ENCODE measurements around the gene SLC37A4. TPM values are rescaled to one million over a fixed set of nuclear protein-coding genes. Genes with fewer than 3 reads are reported as not detected.

The SLC37A4 gene
- total and polyA plus RNA-seq, 2 of the 8 experiments (the other 6 are each of a cell fraction or from before 2014, with no cell fraction given) = 35.1 to 91.9 TPM

GRCh38 chr11:119046489-119046888, 15.8 kb upstream of the SLC37A4 start:
- no peak overlapping the region for H3K4me2 ChIP-seq (ENCODE audit: insufficient read depth in 1 of 2, low read depth in 2 of 2, low read length in 2 of 2)
- H3K79me1 ChIP-seq (ENCODE audit: low read depth, low read length) = 0 out of 2 replicates have a peak, but pooled peaks cover 1% of the 10 kb centered on the region
- no peak overlapping the region for H3K27ac ChIP-seq (ENCODE audit: low read depth, low read length)
- 90% methylated on average over 6 of the region's 6 CpGs; no CpG with 5 or more reads in 1 of the 2 experiments for WGBS, 2 experiments (ENCODE audit: extremely low coverage in 1 of 2, insufficient coverage in 1 of 2, insufficient read length in 1 of 2, insufficient replicate concordance in 2 of 2, low coverage in 1 of 2, low lambda C conversion rate in 2 of 2, missing lambda C conversion rate in 1 of 2)
- no peak overlapping the region for H3K23ac ChIP-seq (ENCODE audit: insufficient read length)
- no peak overlapping the region for H2BK5ac ChIP-seq (ENCODE audit: low read depth, low read length)
- H3K14ac ChIP-seq (ENCODE audit: insufficient read length) = no peak overlapping the region
- ChIA-PET POLR2A (ENCODE audit: partially characterized antibody) (interaction anchor here (1.0 to 5.7 kb wide), 8 partner anchors 8 to 243 kb away, joined by 3 to 45 read pairs (median 4); partner anchors contain the start of genes HYOU1 and VPS11), CTCF (ENCODE audit: partially characterized antibody) (interaction anchor here (1.1 to 2.3 kb wide), 7 partner anchors 10 to 276 kb away, joined by 3 to 8 read pairs (median 5); partner anchors contain the start of genes RPS25 and TRAPPC4)
- no peak for DNase-seq (ENCODE audit: low read depth in 1 of 2, low spot score in 2 of 2)
- H3K9ac ChIP-seq (replicated peaks in 1 of 4; ENCODE audit: extremely low read depth in 1 of 4, low read depth in 3 of 4, low read length in 3 of 4) = no peak overlapping the region
- H3K18ac ChIP-seq (ENCODE audit: extremely low read depth, low read length) = no peak overlapping the region
- no peak overlapping the region for H2AFZ ChIP-seq (ENCODE audit: low read length)
- peaks cover 35 to 59% (median 54%) of the 10 kb centered on the region in 4 experiments; a peak in 7 of 8 replicates for H3K36me3 ChIP-seq (ENCODE audit: control insufficient read depth in 2 of 4, insufficient read depth in 4 of 4, low read length in 3 of 4)
- H3K4me3 ChIP-seq (ENCODE audit: extremely low read depth in 1 of 4, insufficient read depth in 2 of 4, low read depth in 3 of 4, low read length in 4 of 4) = no peak overlapping the region
- peaks cover 0 to 3% (median 0%) of the 10 kb centered on the region in 4 experiments; a peak in 1 of 7 replicates for H3K4me1 ChIP-seq (replicated peaks in 1 of 4; ENCODE audit: control insufficient read depth in 3 of 4, insufficient read depth in 4 of 4, low read length in 3 of 4)
- H4K5ac ChIP-seq (ENCODE audit: insufficient read length, low read depth, low read length) = no peak overlapping the region
- no peak overlapping the region for H2BK15ac ChIP-seq (ENCODE audit: low read length)
- no peak overlapping the region for H3K4ac ChIP-seq (replicated peaks; ENCODE audit: insufficient read length, low read depth, low read length)
- H2BK12ac ChIP-seq (ENCODE audit: low read depth, low read length) = no peak overlapping the region
- H3K56ac ChIP-seq (replicated peaks; ENCODE audit: insufficient read length, low read depth, low read length) = no peak overlapping the region
- no peak overlapping the region for H4K8ac ChIP-seq (ENCODE audit: extremely low read depth, insufficient read depth, low read length)
- H2AK5ac ChIP-seq (ENCODE audit: low read depth, low read length) = no peak overlapping the region
- H3K79me2 ChIP-seq (ENCODE audit: control insufficient read depth in 1 of 2, insufficient read depth in 2 of 2, low read length in 2 of 2) = no peaks in the 10 kb centered on the region
- H3K9me3 ChIP-seq (ENCODE audit: insufficient read depth in 2 of 2, low read depth in 1 of 2, low read length in 1 of 2) = no peaks in the 10 kb centered on the region
- H4K20me1 ChIP-seq (replicated peaks in 1 of 2; ENCODE audit: control insufficient read depth in 1 of 2, insufficient read depth in 2 of 2, low read length in 2 of 2) = peaks cover 0 to 15% of the 10 kb centered on the region in 2 experiments
- no peak for FAIRE-seq
- H3K27me3 ChIP-seq (replicated peaks in 1 of 4; ENCODE audit: control insufficient read depth in 3 of 4, extremely low read depth in 1 of 4, insufficient read depth in 3 of 4, low read length in 3 of 4) = no peaks in the 10 kb centered on the region
- no peak overlapping the region for H2BK20ac ChIP-seq (ENCODE audit: low read length)
- H3K23me2 ChIP-seq (ENCODE audit: low read depth, low read length) = no peaks in the 10 kb centered on the region
- no peak overlapping the region for H4K91ac ChIP-seq (replicated peaks; ENCODE audit: insufficient read length, low read length)
- no peak overlapping the region for H2BK120ac ChIP-seq (replicated peaks; ENCODE audit: low read depth, low read length)
- TF ChIP-seq TAF1 (IDR thresholded peaks at IDR 0.05; ENCODE audit: low read depth, low read length) (no peak), TBP (IDR thresholded peaks at IDR 0.05; ENCODE audit: low read depth, low read length) (no peak), RBBP5 (IDR thresholded peaks at IDR 0.05; ENCODE audit: borderline replicate concordance, low read depth, low read length) (no peak)
